Calu3 (cell line): ENCODE measurements around the gene CTAGE8. TPM values are rescaled to one million over a fixed set of nuclear protein-coding genes. Genes with fewer than 3 reads are reported as not detected.
"Not testable (repeated sequence)": the region's sequence is repeated elsewhere in the genome, so short reads cannot be mapped to it uniquely, and the experiment has no call there.

ENCODE experiments used
- BruUV-seq: library from RNA; stranded (reverse); fragments of 400-500 nt; replicated peaks from 2 replicates; lab custom pipeline; 2021; lab: Mats Ljungman, UMichigan
- CTCF ChIA-PET: fragments of 300-600 bp; sonication (Branson Sonifier 250); formaldehyde crosslinking; loops from one replicate; lab custom pipeline; 2022; ENCODE audit warnings: antibody characterized with exemption; lab: Charles Lee
- DNase-seq: peaks from one replicate; pipeline ENCODE4 v3.0.0; 2022
- H3K27ac Mint-ChIP-seq: one replicate; pipeline ENCODE4 v1.8.0; 2022; ENCODE audit warnings: mixed read lengths; ENCODE audit not compliant: unreplicated experiment
- H3K27me3 Mint-ChIP-seq: one replicate; pipeline ENCODE4 v1.8.0; 2022; ENCODE audit warnings: mixed read lengths; ENCODE audit not compliant: unreplicated experiment
- H3K36me3 Mint-ChIP-seq: one replicate; pipeline ENCODE4 v1.8.0; 2022; ENCODE audit warnings: mild to moderate bottlenecking, moderate library complexity, mixed read lengths; ENCODE audit not compliant: insufficient read depth, unreplicated experiment
- H3K4me1 Mint-ChIP-seq: one replicate; pipeline ENCODE4 v1.8.0; 2022; ENCODE audit warnings: mild to moderate bottlenecking, low read depth, mixed read lengths; ENCODE audit not compliant: unreplicated experiment
- H3K4me3 Mint-ChIP-seq: one replicate; pipeline ENCODE4 v1.8.0; 2022; ENCODE audit warnings: mild to moderate bottlenecking, low read depth, moderate library complexity, mixed read lengths; ENCODE audit not compliant: unreplicated experiment
- H3K9me3 Mint-ChIP-seq: one replicate; pipeline ENCODE4 v1.8.0; 2022; ENCODE audit warnings: low read depth, mixed read lengths; ENCODE audit not compliant: unreplicated experiment
- intact Hi-C: fragments of 100-400 bp; cut with micrococcal nuclease; formaldehyde crosslinking; loops from one replicate; pipeline ENCODE4 v1.10.0; 2022; ENCODE audit not compliant: unreplicated experiment
- total RNA-seq: library from RNA; stranded (reverse); gene quantifications from 2 replicates; pipeline ENCODE4 v1.2.3, GENCODE V29; 2022

CTAGE8 gene
- total RNA-seq, 1 experiment from 2014 or later = 4.3 TPM

GRCh38 chr7:144218581-144218980 lies 50.5 kb downstream of the CTAGE8 start:
- H3K27ac Mint-ChIP-seq, H3K9me3 Mint-ChIP-seq, H3K4me3 Mint-ChIP-seq, H3K36me3 Mint-ChIP-seq, H3K4me1 Mint-ChIP-seq, intact Hi-C loops, H3K27me3 Mint-ChIP-seq, DNase-seq, CTCF ChIA-PET, BruUV-seq: not testable (repeated sequence)

GRCh38 chr7:144217200-144217599 lies 51.9 kb downstream of the CTAGE8 start:
- H3K4me3 Mint-ChIP-seq, DNase-seq, H3K4me1 Mint-ChIP-seq, H3K36me3 Mint-ChIP-seq, H3K27ac Mint-ChIP-seq, H3K9me3 Mint-ChIP-seq, intact Hi-C loops, BruUV-seq, CTCF ChIA-PET, H3K27me3 Mint-ChIP-seq: not testable (repeated sequence)

Other genes starting within 250 kb of the CTAGE8 start
- not detected in 2 replicates for gene OR2A5, start 220.3 kb downstream of the CTAGE8 start, total RNA-seq
- not detected in 2 replicates for gene OR2A25, start 199.5 kb downstream of the CTAGE8 start, total RNA-seq
- gene OR2A12, start 183.0 kb downstream of the CTAGE8 start, total RNA-seq = not detected in 2 replicates
- gene OR2A2, start 159.7 kb downstream of the CTAGE8 start, total RNA-seq = not detected in 2 replicates
- not detected in 2 replicates for gene OR2A14, start 146.1 kb downstream of the CTAGE8 start, total RNA-seq
- gene CTAGE4, start 85.8 kb downstream of the CTAGE8 start, total RNA-seq = 20.0 and 20.7 TPM in 2 replicates
- 11.8 and 13.7 TPM in 2 replicates for gene ARHGEF35, start 73.5 kb downstream of the CTAGE8 start, total RNA-seq
- gene OR2A42, start 29.7 kb downstream of the CTAGE8 start, total RNA-seq = not detected in 2 replicates
- gene OR2A7, start 4.5 kb downstream of the CTAGE8 start, total RNA-seq = 16.3 and 18.9 TPM in 2 replicates
- not detected in 2 replicates for gene OR2A1, start 43.1 kb upstream of the CTAGE8 start, total RNA-seq
- 51.5 and 59.4 TPM in 2 replicates for gene ARHGEF5, start 86.1 kb upstream of the CTAGE8 start, total RNA-seq
- not detected in 2 replicates for gene NOBOX, start 134.4 kb upstream of the CTAGE8 start, total RNA-seq